Non-pigmented ciliary epithelial cell (primary cell): ENCODE results near the gene DYNLT4.
A peak's percentile ranks its signal among the peaks of the same experiment; 100 is the strongest.
"Not testable (repeated sequence)": the region's sequence is repeated elsewhere in the genome, so short reads cannot be mapped to it uniquely, and the experiment has no call there.

Source experiments
- DNase-seq: peaks from one replicate; pipeline ENCODE4 v3.0.0-alpha.2; 2010; ENCODE audit warnings: low read depth

The DYNLT4 gene

GRCh38 chr1:44806704-44807363, at the start of gene DYNLT4:
Gene DYNLT4, minus strand, starts transcription at chr1:44807351. Its CDS starts 683 bp downstream, at chr1:44806668.
- DNase-seq = no peak

DNA sequence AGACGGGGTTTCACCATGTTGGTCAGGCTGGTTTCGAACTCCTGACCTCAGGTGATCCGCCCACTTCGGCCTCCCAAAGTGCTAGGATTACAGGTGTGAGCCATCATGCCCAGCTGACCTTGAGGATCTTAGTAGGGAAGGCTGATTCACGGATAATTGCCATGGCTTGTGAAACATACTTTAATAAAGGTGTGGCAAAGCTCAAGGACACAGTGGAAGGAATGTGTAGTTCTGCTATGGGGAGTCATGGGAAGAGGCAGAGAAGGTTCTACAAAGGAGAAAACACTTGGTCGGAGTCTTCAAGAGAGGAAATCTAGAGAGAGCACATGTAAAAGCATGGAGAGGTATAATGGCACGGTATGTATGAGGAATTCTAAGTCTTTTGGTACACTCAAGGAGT, 48.6 kb upstream of the DYNLT4 start:
- DNase-seq = no peak

DNA sequence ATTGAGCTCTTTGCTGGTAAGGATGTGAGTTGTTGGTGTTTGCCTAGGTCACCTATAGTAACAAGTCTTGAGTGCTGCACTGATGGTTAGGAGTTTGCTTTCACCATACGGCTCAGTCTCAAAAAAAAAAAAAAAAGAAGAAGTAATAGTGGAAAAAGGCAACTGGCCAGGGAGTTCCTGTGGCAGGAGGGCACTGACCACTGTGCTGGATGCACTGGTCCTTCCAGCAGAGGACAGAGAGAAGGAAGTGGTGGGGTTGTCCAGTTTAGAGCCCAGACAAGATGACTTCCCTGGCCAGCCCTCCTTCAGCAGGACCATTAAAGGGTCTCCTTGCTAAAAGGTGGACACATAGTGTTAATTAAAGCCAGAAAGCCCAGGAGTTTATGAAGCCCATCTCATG, 47.8 kb upstream of the DYNLT4 start:
- no peak for DNase-seq

DNA sequence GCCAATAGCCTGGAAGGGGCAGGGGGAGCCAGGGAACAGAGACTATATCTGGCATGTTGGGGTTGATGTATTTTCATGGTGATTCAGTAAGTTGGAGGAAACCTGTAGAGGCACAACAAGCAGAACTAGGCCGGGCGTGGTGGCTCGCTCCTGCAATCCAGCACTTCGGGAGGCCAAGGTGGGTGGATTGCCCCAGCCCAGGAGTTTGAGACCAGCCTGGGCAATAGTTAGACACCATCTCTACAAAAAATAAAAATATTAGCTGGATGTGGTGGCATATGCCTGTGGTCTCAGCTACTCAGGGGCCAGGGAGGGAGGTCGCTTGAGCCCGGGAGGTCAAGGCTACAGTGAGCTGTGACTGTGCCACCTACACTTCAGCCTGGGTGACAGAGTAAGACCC, 46.0 kb upstream of the DYNLT4 start:
- DNase-seq = no peak

DNA sequence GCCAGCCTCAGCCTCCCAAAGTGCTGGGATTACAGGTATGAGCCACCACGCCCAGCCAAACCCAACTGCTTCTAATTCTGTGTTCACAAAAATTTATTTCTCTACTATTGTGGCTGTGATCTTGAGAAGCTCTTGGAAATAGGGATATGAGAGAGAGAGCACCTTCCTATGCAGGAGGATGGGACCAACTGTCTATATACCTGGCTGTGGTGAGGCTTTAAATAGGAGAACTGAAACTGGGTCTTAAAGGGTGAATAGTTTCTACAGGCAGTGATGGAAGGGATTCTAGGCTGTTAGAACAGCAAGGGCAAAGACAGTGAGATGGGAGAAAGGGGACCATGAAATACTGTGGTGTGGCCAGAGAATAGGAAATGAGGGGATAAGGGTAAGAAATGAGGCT, 44.2 kb upstream of the DYNLT4 start:
- no peak for DNase-seq

GRCh38 chr1:44849575-44850132, 42.5 kb upstream of the DYNLT4 start:
- DNase-seq = no peak

- no peak for DNase-seq
Measured at GRCh38 chr1:44848456-44849181, 41.5 kb upstream of the DYNLT4 start.

- DNase-seq = no peak
Measured at GRCh38 chr1:44847845-44848244, 40.7 kb upstream of the DYNLT4 start.

GRCh38 chr1:44846985-44847384, 39.8 kb upstream of the DYNLT4 start:
- DNase-seq = no peak

GRCh38 chr1:44842862-44843655, 35.9 kb upstream of the DYNLT4 start, which contains the start of gene PTCH2:
Gene PTCH2, minus strand, starts transcription at chr1:44843253. Its CDS starts 321 bp downstream, at chr1:44842932.
- DNase-seq = no peak

DNA sequence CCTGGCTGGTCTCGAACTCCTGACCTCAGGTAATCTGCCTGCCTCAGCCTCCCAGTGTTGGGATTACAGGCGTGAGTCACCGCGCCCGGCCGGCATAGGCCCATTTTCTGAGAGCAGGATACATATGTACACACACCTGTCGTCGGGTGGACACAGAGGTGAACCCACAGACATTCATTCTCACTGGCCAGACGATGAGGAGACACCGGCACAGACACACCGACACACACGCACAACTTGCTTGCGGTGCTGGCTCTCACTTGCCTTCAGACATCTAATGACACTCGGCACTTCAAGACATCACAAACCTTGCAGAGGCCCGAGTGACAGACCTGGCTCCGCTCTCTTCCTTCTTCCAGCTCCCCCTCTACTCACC, 35.3 kb upstream of the DYNLT4 start:
- no peak for DNase-seq

GRCh38 chr1:44839576-44839975, 32.4 kb upstream of the DYNLT4 start:
- DNase-seq = no peak

- not testable (repeated sequence) for DNase-seq
Measured at GRCh38 chr1:44838294-44838693, 31.1 kb upstream of the DYNLT4 start.

- peak; percentile 43 for DNase-seq
Measured at GRCh38 chr1:44835738-44836675, 28.9 kb upstream of the DYNLT4 start.

- DNase-seq = no peak
Measured at GRCh38 chr1:44834328-44834727, 27.2 kb upstream of the DYNLT4 start.

GRCh38 chr1:44832056-44832705, 25.0 kb upstream of the DYNLT4 start:
- no peak for DNase-seq

DNA sequence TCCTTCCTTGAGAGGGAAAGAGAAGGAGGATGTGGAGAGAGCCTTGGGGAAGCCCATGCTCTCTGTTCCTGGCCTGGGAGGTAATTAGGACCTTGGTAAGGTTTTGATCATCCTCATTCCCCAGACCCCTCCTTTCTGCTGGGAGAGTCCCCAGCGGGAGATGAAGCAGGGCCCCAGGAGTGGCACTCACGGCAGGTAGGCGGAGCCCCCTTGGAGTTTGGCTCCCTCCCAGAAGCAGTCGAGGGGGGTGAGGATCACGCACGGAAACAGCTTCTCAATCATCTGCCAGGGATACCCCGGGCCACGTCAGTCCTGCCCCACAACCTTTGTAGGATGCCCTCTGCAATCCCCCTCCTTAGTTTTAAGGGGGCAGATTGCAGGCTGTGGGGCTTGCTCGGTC, 24.4 kb upstream of the DYNLT4 start:
- no peak for DNase-seq

GRCh38 chr1:44830900-44831304, 23.8 kb upstream of the DYNLT4 start:
- DNase-seq = no peak

DNA sequence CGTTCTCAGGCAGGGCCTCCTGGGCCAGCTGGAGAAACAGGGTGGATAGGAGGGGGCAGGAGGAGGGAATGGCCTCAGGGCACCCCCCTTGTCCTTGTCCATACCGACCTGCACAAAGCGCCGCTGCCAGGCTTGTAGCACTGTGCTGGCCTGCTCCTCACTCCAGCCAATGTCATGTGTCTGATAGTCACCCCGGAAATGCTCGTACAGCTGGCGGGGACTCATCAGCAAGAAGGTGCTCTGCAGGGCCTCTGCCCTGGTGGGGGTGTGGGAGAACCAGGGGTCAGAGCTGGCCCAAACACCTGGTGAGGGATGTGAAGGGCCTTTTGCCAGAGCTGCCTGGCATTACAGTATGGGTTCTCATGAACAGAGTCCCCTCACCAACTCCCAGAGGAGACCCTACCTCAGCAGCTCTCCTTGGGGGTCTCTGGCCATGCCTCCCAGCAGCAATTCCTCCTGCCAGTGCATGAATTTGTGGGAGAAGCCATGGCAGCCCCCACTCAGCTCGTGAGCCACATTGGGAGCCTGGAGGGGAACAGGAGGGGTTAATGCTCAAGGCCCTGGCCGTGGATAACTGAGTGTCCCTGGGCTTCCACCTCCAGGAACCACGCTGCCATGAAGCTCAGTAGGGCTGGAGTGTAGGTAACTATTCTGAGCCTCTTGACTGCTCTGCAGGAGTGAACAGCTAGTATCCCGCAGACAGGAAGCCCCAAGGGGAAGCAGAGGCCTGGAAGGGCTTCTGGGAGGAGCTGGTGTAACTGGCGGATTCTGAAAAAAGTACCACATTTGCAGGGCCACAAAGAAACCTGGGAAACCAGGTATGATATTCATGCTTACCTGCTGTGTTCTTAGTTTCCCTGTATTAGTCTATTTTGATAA, 22.6 kb upstream of the DYNLT4 start:
- no peak for DNase-seq
